BLaER1 treated with 17β-estradiol and CSF1 and Interleukin-3, amounts not matched to agents 10 nM and 100 nM (cell line): Measurements from ENCODE around the gene GATAD2B.

Experiments used
- H3K27ac ChIP-seq, 11 experiments: shearing (Covaris generic); formaldehyde crosslinking; 2 replicates each; pipeline ENCODE4 v1.8.1; 2022
- H3K27me3 ChIP-seq, 11 experiments: shearing (Covaris generic); formaldehyde crosslinking; 2 replicates each; pipeline ENCODE4 v1.8.1; 2022
- H3K36me3 ChIP-seq, 11 experiments: shearing (Covaris generic); formaldehyde crosslinking; 2 replicates each; pipeline ENCODE4 v1.8.1; 2022
- H3K4me1 ChIP-seq, 10 experiments: shearing (Covaris generic); formaldehyde crosslinking; 2 replicates each; pipeline ENCODE4 v1.8.1; 2022
- H3K4me2 ChIP-seq, 11 experiments: shearing (Covaris generic); formaldehyde crosslinking; 2 replicates each; pipeline ENCODE4 v1.8.1; 2022
- H3K4me3 ChIP-seq, 10 experiments: shearing (Covaris generic); formaldehyde crosslinking; 2 replicates each; pipeline ENCODE4 v1.8.1; 2022
- H3K9ac ChIP-seq, 11 experiments: shearing (Covaris generic); formaldehyde crosslinking; 2 replicates each; pipeline ENCODE4 v1.8.1; 2022
- H3K9me3 ChIP-seq, 11 experiments: shearing (Covaris generic); formaldehyde crosslinking; replicated peaks in 1 of 11; 2 replicates each; pipeline ENCODE4 v1.8.1; 2022
- H4K20me1 ChIP-seq, 11 experiments: shearing (Covaris generic); formaldehyde crosslinking; 2 replicates each; pipeline ENCODE4 v1.8.1; 2022
- Cebpa-rat ChIP-seq, 11 experiments: shearing (Covaris generic); IDR thresholded peaks; 2 replicates each; pipeline ENCODE4 v1.8.1; 2022

Gene GATAD2B

GRCh38 chr1:153801028-153801625 is 121.6 kb downstream of the GATAD2B start:
- Histone ChIP-seq H3K27ac (peak overlapping the region in 8 of 11 experiments; percentile 35 to 79 (median 56); a peak in 14 of 22 replicates), H3K9me3 (no peaks in the 10 kb centered on the region), H3K9ac (peak overlapping the region in 5 of 11 experiments; percentile 1 to 50 (median 20); a peak in 5 of 22 replicates), H3K4me2 (peak overlapping the region in 9 of 11 experiments; percentile 59 to 89 (median 81); a peak in 14 of 22 replicates), H3K36me3 (peaks cover 0 to 31% (median 12%) of the 10 kb centered on the region in 11 experiments; a peak in 13 of 22 replicates), H3K4me1 (peaks cover 46 to 82% (median 75%) of the 10 kb centered on the region in 10 experiments), H3K27me3 (no peaks in the 10 kb centered on the region), H4K20me1 (peaks cover 0 to 17% (median 4%) of the 10 kb centered on the region in 11 experiments; a peak in 6 of 22 replicates), H3K4me3 (no peak overlapping the region)
- no peak for TF ChIP-seq Cebpa-rat (IDR thresholded peaks at IDR 0.05)

- no peak overlapping the region for H3K4me2 ChIP-seq
Observed at GRCh38 chr1:153800516-153800915, 122.3 kb downstream of the GATAD2B start.

GRCh38 chr1:153799566-153800465 is 123.0 kb downstream of the GATAD2B start:
- Histone ChIP-seq H4K20me1 (peaks cover 0 to 6% (median 0%) of the 10 kb centered on the region in 11 experiments; a peak in 2 of 22 replicates), H3K27ac (peak overlapping the region in 4 of 11 experiments; percentile 2 to 63 (median 36); a peak in 3 of 22 replicates), H3K27me3 (no peaks in the 10 kb centered on the region), H3K4me1 (peaks cover 48 to 82% (median 76%) of the 10 kb centered on the region in 10 experiments), H3K4me2 (no peak overlapping the region), H3K4me3 (no peak overlapping the region), H3K9me3 (no peaks in the 10 kb centered on the region), H3K9ac (no peak overlapping the region), H3K36me3 (peaks cover 0 to 31% (median 12%) of the 10 kb centered on the region in 11 experiments; a peak in 13 of 22 replicates)
- no peak for TF ChIP-seq Cebpa-rat (IDR thresholded peaks at IDR 0.05)

More at GRCh38 chr1:153800516-153800915, 122.3 kb downstream of the GATAD2B start:
- Histone ChIP-seq H3K4me1 (peaks cover 48 to 82% (median 76%) of the 10 kb centered on the region in 10 experiments), H3K27me3 (no peaks in the 10 kb centered on the region), H3K4me3 (no peak overlapping the region), H3K27ac (peak overlapping the region in 6 of 11 experiments; percentile 35 to 79 (median 55); a peak in 7 of 22 replicates), H3K9me3 (no peaks in the 10 kb centered on the region), H4K20me1 (peaks cover 0 to 12% (median 0%) of the 10 kb centered on the region in 11 experiments; a peak in 4 of 22 replicates), H3K36me3 (peaks cover 0 to 31% (median 12%) of the 10 kb centered on the region in 11 experiments; a peak in 13 of 22 replicates), H3K9ac (no peak overlapping the region)
- TF ChIP-seq Cebpa-rat (IDR thresholded peaks at IDR 0.05), result no peak

- no peaks in the 10 kb centered on the region for H3K9me3 ChIP-seq
- H4K20me1 ChIP-seq, result peaks cover 0 to 3% (median 0%) of the 10 kb centered on the region in 11 experiments; a peak in 1 of 22 replicates
- H3K4me3 ChIP-seq, result no peak overlapping the region
- no peak overlapping the region; a peak in 2 of 22 replicates for H3K9ac ChIP-seq
- peaks cover 49 to 82% (median 76%) of the 10 kb centered on the region in 10 experiments for H3K4me1 ChIP-seq
- no peaks in the 10 kb centered on the region for H3K27me3 ChIP-seq
- H3K27ac ChIP-seq, result peak overlapping the region in 5 of 11 experiments; percentile 1 to 63 (median 11); a peak in 5 of 22 replicates
- no peak for TF ChIP-seq Cebpa-rat (IDR thresholded peaks at IDR 0.05)
- no peak overlapping the region for H3K4me2 ChIP-seq
- peaks cover 0 to 31% (median 12%) of the 10 kb centered on the region in 11 experiments; a peak in 12 of 22 replicates for H3K36me3 ChIP-seq
Observed at GRCh38 chr1:153799016-153799415, 123.8 kb downstream of the GATAD2B start.

- Histone ChIP-seq H4K20me1 (no peaks in the 10 kb centered on the region; a peak in 1 of 22 replicates), H3K27me3 (no peaks in the 10 kb centered on the region), H3K4me2 (peak overlapping the region in 4 of 11 experiments; percentile 6 to 39 (median 28); a peak in 6 of 22 replicates), H3K27ac (peak overlapping the region in 8 of 11 experiments; percentile 1 to 67 (median 47); a peak in 13 of 22 replicates), H3K4me3 (no peak overlapping the region), H3K4me1 (peaks cover 49 to 82% (median 73%) of the 10 kb centered on the region in 10 experiments), H3K9me3 (no peaks in the 10 kb centered on the region), H3K9ac (peak overlapping the region in 2 of 11 experiments; percentile 13 to 39; a peak in 2 of 22 replicates), H3K36me3 (peaks cover 0 to 31% (median 12%) of the 10 kb centered on the region in 11 experiments; a peak in 12 of 22 replicates)
- TF ChIP-seq Cebpa-rat (IDR thresholded peaks at IDR 0.05), result no peak
Observed at GRCh38 chr1:153798468-153798780, 124.3 kb downstream of the GATAD2B start.

- H3K9me3 ChIP-seq, result no peaks in the 10 kb centered on the region
- no peaks in the 10 kb centered on the region for H3K27me3 ChIP-seq
- peak overlapping the region in 7 of 11 experiments; percentile 4 to 84 (median 52); a peak in 7 of 22 replicates for H3K4me2 ChIP-seq
- no peak for TF ChIP-seq Cebpa-rat (IDR thresholded peaks at IDR 0.05)
- H3K4me3 ChIP-seq, result no peak overlapping the region
- peaks cover 0 to 26% (median 6%) of the 10 kb centered on the region in 11 experiments; a peak in 9 of 22 replicates for H3K36me3 ChIP-seq
- peaks cover 49 to 82% (median 73%) of the 10 kb centered on the region in 10 experiments for H3K4me1 ChIP-seq
- peak overlapping the region in 7 of 11 experiments; percentile 33 to 99 (median 67); a peak in 12 of 22 replicates for H3K27ac ChIP-seq
- H3K9ac ChIP-seq, result peak overlapping the region in 2 of 11 experiments; percentile 9 to 13; a peak in 1 of 22 replicates
- no peaks in the 10 kb centered on the region; a peak in 1 of 22 replicates for H4K20me1 ChIP-seq
Observed at GRCh38 chr1:153796786-153797659, 125.7 kb downstream of the GATAD2B start.

GRCh38 chr1:153795934-153796785 is 126.6 kb downstream of the GATAD2B start:
- Histone ChIP-seq H3K27me3 (no peaks in the 10 kb centered on the region), H3K36me3 (peaks cover 0 to 17% (median 0%) of the 10 kb centered on the region in 11 experiments; a peak in 7 of 22 replicates), H3K27ac (peak overlapping the region in 8 of 11 experiments; percentile 47 to 99 (median 96); a peak in 15 of 22 replicates), H3K9me3 (no peaks in the 10 kb centered on the region), H4K20me1 (no peaks in the 10 kb centered on the region), H3K4me2 (peak overlapping the region in 10 of 11 experiments; percentile 18 to 94 (median 56); a peak in 19 of 22 replicates), H3K4me1 (peaks cover 49 to 82% (median 73%) of the 10 kb centered on the region in 10 experiments), H3K9ac (peak overlapping the region in 8 of 11 experiments; percentile 15 to 84 (median 51); a peak in 7 of 22 replicates), H3K4me3 (no peak overlapping the region)
- TF ChIP-seq Cebpa-rat (IDR thresholded peaks at IDR 0.05), result no peak
